Neural cell (in vitro differentiated cells): ENCODE data around the gene C7orf57.

ENCODE experiments used
- EP300 ChIP-seq: fragments of 450-650 bp; conservative IDR thresholded peaks from 2 replicates; pipeline ENCODE4 v1.6.1; 2014; ENCODE audit warnings: antibody characterized with exemption, mild to moderate bottlenecking, moderate library complexity; ENCODE audit not compliant: poor library complexity, severe bottlenecking
- EZH2 ChIP-seq: fragments of 200-600, 300-800 bp; shearing (Covaris generic), sonication (generic); IDR thresholded peaks from 2 replicates; pipeline ENCODE4 v1.6.1; 2014; ENCODE audit warnings: antibody characterized with exemption, low read length, borderline replicate concordance, mild to moderate bottlenecking; ENCODE audit not compliant: insufficient read depth, poor library complexity, severe bottlenecking
- MXI1 ChIP-seq: fragments of 450-650 bp; conservative IDR thresholded peaks from 2 replicates; pipeline ENCODE4 v1.6.1; 2014; ENCODE audit warnings: antibody characterized with exemption, mild to moderate bottlenecking; ENCODE audit not compliant: poor library complexity, severe bottlenecking
- POLR2AphosphoS5 ChIP-seq: IDR thresholded peaks from 2 replicates; pipeline ENCODE4 v1.6.1; 2012
- RAD21 ChIP-seq: fragments of 450-650 bp; conservative IDR thresholded peaks from 2 replicates; pipeline ENCODE4 v1.6.1; 2014; ENCODE audit warnings: antibody characterized with exemption, mild to moderate bottlenecking, moderate library complexity
- SMC3 ChIP-seq: fragments of 450-650 bp; conservative IDR thresholded peaks from 2 replicates; pipeline ENCODE4 v1.6.1; 2014; ENCODE audit warnings: antibody characterized with exemption, mild to moderate bottlenecking, moderate library complexity; ENCODE audit not compliant: poor library complexity
- TAF1 ChIP-seq: IDR thresholded peaks from 2 replicates; pipeline ENCODE4 v1.6.1; 2012; ENCODE audit warnings: low read depth
- TF ChIP-seq, protein P1 (sequence below): fragments of 450-650 bp; IDR thresholded peaks from 2 replicates; pipeline ENCODE4 v1.5.1; 2014; ENCODE audit warnings: antibody characterized with exemption, mild to moderate bottlenecking, moderate library complexity; ENCODE audit not compliant: poor library complexity, severe bottlenecking

DNA sequence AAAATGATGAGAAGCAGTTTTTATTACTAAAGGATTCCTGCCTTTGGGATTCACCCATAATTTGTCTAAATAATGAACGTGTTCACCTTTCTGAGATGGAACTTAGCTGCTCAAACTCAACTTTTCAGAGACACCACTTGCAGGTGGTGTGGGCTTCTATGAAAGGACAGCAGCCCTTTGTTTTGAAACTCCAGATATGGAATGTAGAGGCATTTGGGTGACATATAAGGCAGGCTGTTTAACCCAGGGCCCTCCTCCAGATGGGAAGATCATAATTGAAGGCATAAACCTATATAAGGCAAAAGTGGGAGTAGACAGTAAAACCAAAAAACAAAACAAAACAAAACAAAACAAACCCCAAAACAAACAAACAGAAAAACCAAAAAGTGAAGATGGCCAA is 44.1 kb upstream of the C7orf57 start:
- TF ChIP-seq RAD21: no peak
- no peak for TF ChIP-seq POLR2AphosphoS5
- no peak for TF ChIP-seq MXI1
- no peak for TF ChIP-seq SMC3
- TF ChIP-seq EZH2: no peak
- TF ChIP-seq, protein P1, sequence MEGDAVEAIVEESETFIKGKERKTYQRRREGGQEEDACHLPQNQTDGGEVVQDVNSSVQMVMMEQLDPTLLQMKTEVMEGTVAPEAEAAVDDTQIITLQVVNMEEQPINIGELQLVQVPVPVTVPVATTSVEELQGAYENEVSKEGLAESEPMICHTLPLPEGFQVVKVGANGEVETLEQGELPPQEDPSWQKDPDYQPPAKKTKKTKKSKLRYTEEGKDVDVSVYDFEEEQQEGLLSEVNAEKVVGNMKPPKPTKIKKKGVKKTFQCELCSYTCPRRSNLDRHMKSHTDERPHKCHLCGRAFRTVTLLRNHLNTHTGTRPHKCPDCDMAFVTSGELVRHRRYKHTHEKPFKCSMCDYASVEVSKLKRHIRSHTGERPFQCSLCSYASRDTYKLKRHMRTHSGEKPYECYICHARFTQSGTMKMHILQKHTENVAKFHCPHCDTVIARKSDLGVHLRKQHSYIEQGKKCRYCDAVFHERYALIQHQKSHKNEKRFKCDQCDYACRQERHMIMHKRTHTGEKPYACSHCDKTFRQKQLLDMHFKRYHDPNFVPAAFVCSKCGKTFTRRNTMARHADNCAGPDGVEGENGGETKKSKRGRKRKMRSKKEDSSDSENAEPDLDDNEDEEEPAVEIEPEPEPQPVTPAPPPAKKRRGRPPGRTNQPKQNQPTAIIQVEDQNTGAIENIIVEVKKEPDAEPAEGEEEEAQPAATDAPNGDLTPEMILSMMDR: no peak
- no peak for TF ChIP-seq EP300
- TF ChIP-seq TAF1: no peak
